ENCODE data around the gene EXOC6B. TPM values are rescaled to one million over a fixed set of nuclear protein-coding genes. Genes with fewer than 3 reads are reported as not detected.

Gene EXOC6B
- total and polyA plus RNA-seq, 8 donors = 3.4 to 57.2 (median 27.1) TPM

- H3K9me3 ChIP-seq = no peaks in the 10 kb centered on the region
- WGBS, 5 donors = 47 to 93% (median 71%) methylated on average over 1 of the region's 1 CpG
- H3K4me3 ChIP-seq = no peak overlapping the region
- peaks cover 11 to 49% (median 44%) of the 10 kb centered on the region in 4 donors for H3K36me3 ChIP-seq
- intact Hi-C loops (cut with DNase I; ENCODE audit: low total_unique reads) = no loop called here
- no peak for DNase-seq
- H3K27me3 ChIP-seq = no peaks in the 10 kb centered on the region
- TF ChIP-seq POLR2AphosphoS5 (IDR thresholded peaks at IDR 0.05) = no peak
- TF ChIP-seq POLR2A (IDR thresholded peaks at IDR 0.05) = no peak
- no peak for TF ChIP-seq CTCF (IDR thresholded peaks at IDR 0.05)
- no peak for TF ChIP-seq EP300 (IDR thresholded peaks at IDR 0.05)
- no peak overlapping the region for H3K27ac ChIP-seq
- H3K4me1 ChIP-seq = no peaks in the 10 kb centered on the region
Observed at GRCh38 chr2:72176281-72176680, 649.6 kb downstream of the EXOC6B start.

GRCh38 chr2:72175636-72176035 is 650.2 kb downstream of the EXOC6B start:
- H3K4me3 ChIP-seq = no peak overlapping the region
- H3K9me3 ChIP-seq = no peaks in the 10 kb centered on the region
- WGBS, 5 donors = 81 to 92% (median 91%) methylated on average over 4 of the region's 4 CpGs
- TF ChIP-seq POLR2AphosphoS5 (IDR thresholded peaks at IDR 0.05) (no peak), POLR2A (IDR thresholded peaks at IDR 0.05) (no peak), EP300 (IDR thresholded peaks at IDR 0.05) (no peak)
- H3K36me3 ChIP-seq = peaks cover 11 to 49% (median 44%) of the 10 kb centered on the region in 4 donors
- H3K4me1 ChIP-seq = no peaks in the 10 kb centered on the region
- no peak for DNase-seq
- H3K27me3 ChIP-seq = no peaks in the 10 kb centered on the region
- no peak overlapping the region for H3K27ac ChIP-seq
- intact Hi-C loops (cut with DNase I; ENCODE audit: low total_unique reads) = no loop called here

- Histone ChIP-seq H3K4me1 (no peaks in the 10 kb centered on the region), H3K36me3 (peaks cover 8 to 39% (median 35%) of the 10 kb centered on the region in 4 donors), H3K9me3 (no peaks in the 10 kb centered on the region), H3K27me3 (no peaks in the 10 kb centered on the region), H3K4me3 (no peak overlapping the region), H3K27ac (no peak overlapping the region)
- 65 to 78% (median 71%) methylated on average over 6 to 8 of the region's 8 CpGs for WGBS, 5 donors
- intact Hi-C loops (cut with DNase I; ENCODE audit: low total_unique reads) = no loop called here
- TF ChIP-seq POLR2AphosphoS5 (IDR thresholded peaks at IDR 0.05) (no peak), EP300 (IDR thresholded peaks at IDR 0.05) (no peak), CTCF (IDR thresholded peaks at IDR 0.05) (no peak), POLR2A (IDR thresholded peaks at IDR 0.05) (no peak)
- no peak for DNase-seq
Observed at GRCh38 chr2:72173640-72174321, 652.1 kb downstream of the EXOC6B start.

- WGBS, 5 donors = 88 to 97% (median 91%) methylated on average over 2 of the region's 2 CpGs
- intact Hi-C loops (cut with DNase I; ENCODE audit: low total_unique reads) = no loop called here
- Histone ChIP-seq H3K36me3 (peaks cover 3 to 26% (median 22%) of the 10 kb centered on the region in 4 donors), H3K9me3 (no peaks in the 10 kb centered on the region), H3K27ac (no peak overlapping the region), H3K4me1 (no peaks in the 10 kb centered on the region), H3K27me3 (no peaks in the 10 kb centered on the region), H3K4me3 (no peak overlapping the region)
- no peak for TF ChIP-seq EP300 (IDR thresholded peaks at IDR 0.05)
- TF ChIP-seq POLR2AphosphoS5 (IDR thresholded peaks at IDR 0.05) = no peak
- TF ChIP-seq POLR2A (IDR thresholded peaks at IDR 0.05) = no peak
- no peak for TF ChIP-seq CTCF (IDR thresholded peaks at IDR 0.05)
- no peak for DNase-seq
Observed at GRCh38 chr2:72172478-72172877, 653.4 kb downstream of the EXOC6B start.

- DNase-seq = no peak
- no peak overlapping the region for H3K27ac ChIP-seq
- intact Hi-C loops (cut with DNase I; ENCODE audit: low total_unique reads) = no loop called here
- H3K36me3 ChIP-seq = no peaks in the 10 kb centered on the region
- no peak overlapping the region for H3K4me3 ChIP-seq
- peaks cover 0 to 3% (median 0%) of the 10 kb centered on the region in 3 donors for H3K27me3 ChIP-seq
- H3K9me3 ChIP-seq = no peaks in the 10 kb centered on the region
- no peaks in the 10 kb centered on the region for H3K4me1 ChIP-seq
- 71 to 92% (median 80%) methylated on average over 3 of the region's 3 CpGs for WGBS, 5 donors
- TF ChIP-seq CTCF (IDR thresholded peaks at IDR 0.05) (no peak), POLR2AphosphoS5 (IDR thresholded peaks at IDR 0.05) (no peak), POLR2A (IDR thresholded peaks at IDR 0.05) (no peak), EP300 (IDR thresholded peaks at IDR 0.05) (no peak)
Observed at GRCh38 chr2:72166279-72166678, 659.6 kb downstream of the EXOC6B start.

Data from stomach (tissue), 9 donors.